Measurements from ENCODE around the gene RFT1. TPM values are rescaled to one million over a fixed set of nuclear protein-coding genes. Genes with fewer than 3 reads are reported as not detected.
A peak's percentile ranks its signal among the peaks of the same experiment; 100 is the strongest.

RFT1 gene
- total RNA-seq, 4 donors from 2014 or later = 13.1 to 38.2 (median 16.5) TPM

DNA sequence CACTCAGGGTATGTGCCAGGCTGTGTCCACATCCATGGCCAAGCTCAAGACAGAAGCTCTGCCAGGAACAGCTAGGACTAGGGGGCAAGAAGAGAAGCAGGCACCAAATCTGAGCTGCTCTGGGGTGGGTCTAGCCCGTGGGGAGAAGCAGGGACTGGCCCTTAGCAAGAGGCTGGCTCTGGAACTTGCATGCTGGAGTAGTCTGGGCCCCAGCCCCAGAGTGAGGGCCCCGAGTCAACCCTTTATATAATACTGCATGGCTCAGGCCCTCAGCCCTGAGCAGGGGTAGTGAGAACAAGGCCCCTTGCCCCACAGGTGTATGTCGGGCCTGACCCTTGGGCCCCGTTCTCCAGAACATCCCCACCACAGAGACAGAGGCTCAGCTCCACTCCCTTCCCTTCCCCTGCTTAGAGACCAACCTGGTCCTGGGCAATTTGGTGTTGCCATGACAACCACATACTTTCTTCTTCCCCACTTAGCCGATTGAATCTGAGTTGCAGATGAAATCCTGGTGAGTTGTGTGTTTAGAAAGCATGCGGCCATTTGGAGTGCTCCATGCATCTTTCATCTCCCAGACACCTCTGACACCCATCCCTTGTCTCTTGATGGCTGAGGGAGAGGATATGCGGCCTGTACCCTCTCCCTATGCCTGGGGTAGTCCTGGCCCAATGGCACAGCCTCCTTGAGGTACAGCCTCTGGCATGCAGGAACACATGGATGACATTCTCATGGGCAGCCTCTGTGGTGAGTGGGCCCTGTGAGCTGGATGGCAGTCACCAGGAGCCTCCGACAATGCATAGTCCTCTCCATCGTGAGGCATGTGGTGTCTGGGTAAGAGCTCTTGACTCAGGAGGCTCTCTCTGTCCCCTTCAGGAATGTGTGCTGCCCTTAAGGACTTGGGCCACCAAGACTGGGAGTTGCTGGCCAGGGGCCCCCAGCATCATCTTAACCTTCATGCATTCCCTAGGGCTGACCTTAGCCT lies 55.2 kb downstream of the RFT1 start:
- intact Hi-C loops (cut with DNase I; ENCODE audit: low total_unique reads) = no loop called here
- Histone ChIP-seq H3K36me3 (no peaks in the 10 kb centered on the region), H3K4me3 (no peak overlapping the region), H3K9me3 (no peaks in the 10 kb centered on the region), H3K4me1 (no peaks in the 10 kb centered on the region), H3K27me3 (no peaks in the 10 kb centered on the region), H3K27ac (no peak overlapping the region)
- TF ChIP-seq POLR2A (IDR thresholded peaks at IDR 0.05) = no peak
- TF ChIP-seq, protein P1, sequence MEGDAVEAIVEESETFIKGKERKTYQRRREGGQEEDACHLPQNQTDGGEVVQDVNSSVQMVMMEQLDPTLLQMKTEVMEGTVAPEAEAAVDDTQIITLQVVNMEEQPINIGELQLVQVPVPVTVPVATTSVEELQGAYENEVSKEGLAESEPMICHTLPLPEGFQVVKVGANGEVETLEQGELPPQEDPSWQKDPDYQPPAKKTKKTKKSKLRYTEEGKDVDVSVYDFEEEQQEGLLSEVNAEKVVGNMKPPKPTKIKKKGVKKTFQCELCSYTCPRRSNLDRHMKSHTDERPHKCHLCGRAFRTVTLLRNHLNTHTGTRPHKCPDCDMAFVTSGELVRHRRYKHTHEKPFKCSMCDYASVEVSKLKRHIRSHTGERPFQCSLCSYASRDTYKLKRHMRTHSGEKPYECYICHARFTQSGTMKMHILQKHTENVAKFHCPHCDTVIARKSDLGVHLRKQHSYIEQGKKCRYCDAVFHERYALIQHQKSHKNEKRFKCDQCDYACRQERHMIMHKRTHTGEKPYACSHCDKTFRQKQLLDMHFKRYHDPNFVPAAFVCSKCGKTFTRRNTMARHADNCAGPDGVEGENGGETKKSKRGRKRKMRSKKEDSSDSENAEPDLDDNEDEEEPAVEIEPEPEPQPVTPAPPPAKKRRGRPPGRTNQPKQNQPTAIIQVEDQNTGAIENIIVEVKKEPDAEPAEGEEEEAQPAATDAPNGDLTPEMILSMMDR (IDR thresholded peaks at IDR 0.05) = no peak
- peak in 1 of 2 donors; percentile 8 for DNase-seq

DNA sequence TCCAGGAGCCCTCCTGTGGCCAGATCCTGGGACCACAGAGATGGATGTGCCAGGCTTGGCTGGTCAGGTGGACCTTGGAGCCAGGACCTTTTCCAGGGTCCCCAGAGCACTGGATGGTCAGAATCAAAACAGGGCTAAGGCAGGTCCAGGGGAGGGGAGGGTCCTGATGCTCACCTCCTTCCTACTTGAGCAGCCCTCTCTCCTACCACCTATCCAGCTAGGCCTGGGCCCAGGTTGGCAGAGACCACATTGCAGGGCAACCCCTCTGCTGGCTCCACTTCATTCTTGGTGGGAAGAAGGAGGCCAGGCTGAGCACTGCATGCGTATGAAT lies 55.9 kb downstream of the RFT1 start:
- Histone ChIP-seq H3K27me3 (no peaks in the 10 kb centered on the region), H3K4me3 (no peak overlapping the region), H3K27ac (no peak overlapping the region), H3K36me3 (no peaks in the 10 kb centered on the region), H3K9me3 (no peaks in the 10 kb centered on the region), H3K4me1 (no peaks in the 10 kb centered on the region)
- intact Hi-C loops (cut with DNase I; ENCODE audit: low total_unique reads) = no loop called here
- peak in 1 of 2 donors; percentile 11 for DNase-seq
- TF ChIP-seq, protein P1 (IDR thresholded peaks at IDR 0.05) = no peak
- no peak for TF ChIP-seq POLR2A (IDR thresholded peaks at IDR 0.05)

DNA sequence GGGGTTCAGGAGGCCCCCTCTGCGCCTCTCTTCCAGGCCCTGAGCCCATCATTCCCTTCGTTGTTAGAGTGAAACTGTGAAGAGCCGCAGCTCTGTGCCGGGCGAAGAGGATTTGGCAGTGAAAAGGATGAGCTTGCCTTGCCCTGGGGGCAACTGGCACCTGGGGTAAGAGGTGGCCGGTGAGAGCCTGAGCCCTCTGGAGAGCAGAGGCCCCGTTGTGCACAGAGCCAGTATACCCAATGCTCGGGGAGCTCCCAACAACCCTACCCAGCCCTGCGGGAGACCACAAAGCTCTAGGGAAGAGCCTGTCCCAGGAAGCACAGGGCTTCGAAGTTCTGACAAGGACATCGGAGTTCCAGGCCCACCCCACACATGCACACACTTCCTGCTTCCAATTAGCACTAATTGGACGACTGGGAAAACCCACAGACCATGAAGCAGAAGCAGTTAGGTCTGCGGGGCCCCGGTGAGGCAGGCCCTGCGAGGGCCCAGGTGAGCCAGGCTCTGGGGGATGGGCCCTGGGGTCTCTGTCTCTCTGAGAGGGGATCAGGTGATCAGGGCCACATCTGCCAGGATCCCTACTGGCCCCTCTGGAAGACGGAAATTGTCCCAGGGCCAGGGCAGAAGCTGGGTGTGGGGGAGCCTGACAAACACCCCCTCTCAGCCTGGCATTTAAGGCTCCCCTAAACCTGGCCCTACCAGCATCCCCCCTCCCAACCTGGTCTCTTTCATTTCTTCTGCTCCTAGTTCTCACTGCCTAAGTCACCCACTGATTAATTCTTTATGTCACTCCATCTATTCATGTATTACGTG lies 56.5 kb downstream of the RFT1 start:
- no peaks in the 10 kb centered on the region for H3K9me3 ChIP-seq
- TF ChIP-seq POLR2A (IDR thresholded peaks at IDR 0.05) = no peak
- TF ChIP-seq, protein P1 (IDR thresholded peaks at IDR 0.05) = no peak
- H3K4me1 ChIP-seq = no peaks in the 10 kb centered on the region
- H3K4me3 ChIP-seq = peak overlapping the region; percentile 52 to 77
- no peaks in the 10 kb centered on the region for H3K36me3 ChIP-seq
- intact Hi-C loops (cut with DNase I; ENCODE audit: low total_unique reads) = no loop called here
- peak overlapping the region; percentile 76 to 78 for H3K27ac ChIP-seq
- H3K27me3 ChIP-seq = no peaks in the 10 kb centered on the region
- DNase-seq = no peak

GRCh38 chr3:53072653-53073552 lies 57.3 kb downstream of the RFT1 start:
- no peaks in the 10 kb centered on the region for H3K27me3 ChIP-seq
- intact Hi-C loops (cut with DNase I; ENCODE audit: low total_unique reads) = no loop called here
- no peaks in the 10 kb centered on the region for H3K36me3 ChIP-seq
- no peaks in the 10 kb centered on the region for H3K9me3 ChIP-seq
- peak overlapping the region; percentile 52 to 77 for H3K4me3 ChIP-seq
- DNase-seq = peak; percentile 77 to 79
- peak overlapping the region; percentile 76 to 78 for H3K27ac ChIP-seq
- TF ChIP-seq POLR2A (IDR thresholded peaks at IDR 0.05) = no peak
- TF ChIP-seq, protein P1 (IDR thresholded peaks at IDR 0.05) = peak; percentile 84 to 90 (median 88)
- no peaks in the 10 kb centered on the region for H3K4me1 ChIP-seq

All from uterus (tissue), 4 donors.